ENCODE measurements around the gene SLC15A1. TPM values are rescaled to one million over a fixed set of nuclear protein-coding genes. Genes with fewer than 3 reads are reported as not detected.

SLC15A1 gene
- polyA plus RNA-seq, 1 donor (not counting 4 experiments of a cell fraction or from before 2014, with no cell fraction given), result 0.10 TPM

DNA sequence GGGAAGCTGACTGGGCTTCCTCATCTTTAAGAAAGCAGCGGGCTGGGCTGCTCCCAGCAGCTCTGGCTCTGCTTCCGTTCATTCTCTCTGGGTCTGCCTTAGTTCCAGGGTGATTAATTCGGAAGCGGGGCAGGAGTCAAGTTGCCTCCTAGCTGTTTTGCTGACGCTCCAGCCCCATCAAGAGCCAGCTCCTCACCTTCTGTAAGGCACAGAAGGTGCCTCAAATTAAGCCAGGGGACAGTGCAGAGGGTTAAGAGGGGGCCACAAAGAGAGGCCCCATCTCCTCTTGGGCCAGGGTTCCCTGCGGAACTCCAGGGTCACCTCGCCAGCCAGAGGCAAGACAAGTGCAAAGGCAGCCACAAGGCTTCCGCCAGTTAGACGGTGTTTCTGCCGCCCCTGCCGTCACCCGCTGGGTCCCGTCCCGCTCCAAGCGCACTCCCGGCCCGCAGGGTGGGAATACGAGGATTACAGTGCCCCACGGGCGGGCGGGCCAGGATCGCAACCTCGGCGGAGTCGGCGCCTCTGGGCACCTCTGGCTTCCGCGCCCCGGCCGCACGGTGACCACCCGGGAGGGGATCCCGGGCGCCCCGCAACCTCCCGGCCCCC, 508 bp downstream of the SLC15A1 start:
- DNase-seq (ENCODE audit: low read depth, low spot score) (no peak), FAIRE-seq (peak; percentile 36)
- no peak overlapping the region for H3K27ac ChIP-seq (ENCODE audit: control insufficient read depth, insufficient read depth, low read length)
- H3K36me3 ChIP-seq (ENCODE audit: control insufficient read depth in 2 of 2, extremely low read depth in 1 of 2, insufficient read depth in 2 of 2, low read length in 2 of 2), result no peaks in the 10 kb centered on the region
- peaks cover 3% of the 10 kb centered on the region for H3K9me3 ChIP-seq (ENCODE audit: control insufficient read depth, low read depth, low read length)
- H3K4me2 ChIP-seq (ENCODE audit: control insufficient read depth, extremely low read depth, insufficient read depth, low read depth, low read length), result peak overlapping the region; percentile 74
- peak; percentile 93 for TF ChIP-seq EZH2 (IDR thresholded peaks at IDR 0.05; ENCODE audit: low read length)
- TF ChIP-seq, protein P1, sequence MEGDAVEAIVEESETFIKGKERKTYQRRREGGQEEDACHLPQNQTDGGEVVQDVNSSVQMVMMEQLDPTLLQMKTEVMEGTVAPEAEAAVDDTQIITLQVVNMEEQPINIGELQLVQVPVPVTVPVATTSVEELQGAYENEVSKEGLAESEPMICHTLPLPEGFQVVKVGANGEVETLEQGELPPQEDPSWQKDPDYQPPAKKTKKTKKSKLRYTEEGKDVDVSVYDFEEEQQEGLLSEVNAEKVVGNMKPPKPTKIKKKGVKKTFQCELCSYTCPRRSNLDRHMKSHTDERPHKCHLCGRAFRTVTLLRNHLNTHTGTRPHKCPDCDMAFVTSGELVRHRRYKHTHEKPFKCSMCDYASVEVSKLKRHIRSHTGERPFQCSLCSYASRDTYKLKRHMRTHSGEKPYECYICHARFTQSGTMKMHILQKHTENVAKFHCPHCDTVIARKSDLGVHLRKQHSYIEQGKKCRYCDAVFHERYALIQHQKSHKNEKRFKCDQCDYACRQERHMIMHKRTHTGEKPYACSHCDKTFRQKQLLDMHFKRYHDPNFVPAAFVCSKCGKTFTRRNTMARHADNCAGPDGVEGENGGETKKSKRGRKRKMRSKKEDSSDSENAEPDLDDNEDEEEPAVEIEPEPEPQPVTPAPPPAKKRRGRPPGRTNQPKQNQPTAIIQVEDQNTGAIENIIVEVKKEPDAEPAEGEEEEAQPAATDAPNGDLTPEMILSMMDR (optimal IDR thresholded peaks at IDR 0.05 in 1 of 3, IDR thresholded peaks at IDR 0.05 in 1 of 3, conservative IDR thresholded peaks at IDR 0.05 in 1 of 3; ENCODE audit: extremely low read depth in 1 of 3, insufficient read depth in 2 of 3, low read length in 3 of 3), result no peak
- H3K4me3 ChIP-seq (ENCODE audit: control insufficient read depth in 2 of 3, extremely low read depth in 1 of 3, insufficient read depth in 2 of 3, low read depth in 1 of 3, low read length in 3 of 3), result peak overlapping the region; percentile 14 to 60 (median 25)
- H3K9ac ChIP-seq (ENCODE audit: control insufficient read depth, extremely low read depth, insufficient read depth, low read length), result no peak overlapping the region
- no peaks in the 10 kb centered on the region for H3K79me2 ChIP-seq (ENCODE audit: control insufficient read depth, insufficient read depth, low read length)
- no peaks in the 10 kb centered on the region for H3K9me1 ChIP-seq (ENCODE audit: control insufficient read depth, extremely low read depth, insufficient read depth, low read length)
- H4K20me1 ChIP-seq (ENCODE audit: control insufficient read depth, extremely low read depth, insufficient read depth, low read length), result no peaks in the 10 kb centered on the region
- peaks cover 46% of the 10 kb centered on the region for H3K27me3 ChIP-seq (ENCODE audit: control insufficient read depth, extremely low read depth, insufficient read depth, low read length)
- peaks cover 5% of the 10 kb centered on the region for H3K4me1 ChIP-seq (ENCODE audit: control insufficient read depth, extremely low read depth, insufficient read depth, low read length)
- dilution Hi-C loops (cut with MboI; ENCODE audit: extremely low pct_ligation_motif_present, low sequenced_read_pairs), result no loop called here
- H2AFZ ChIP-seq (ENCODE audit: control insufficient read depth, low read length), result peak overlapping the region; percentile 30

DNA sequence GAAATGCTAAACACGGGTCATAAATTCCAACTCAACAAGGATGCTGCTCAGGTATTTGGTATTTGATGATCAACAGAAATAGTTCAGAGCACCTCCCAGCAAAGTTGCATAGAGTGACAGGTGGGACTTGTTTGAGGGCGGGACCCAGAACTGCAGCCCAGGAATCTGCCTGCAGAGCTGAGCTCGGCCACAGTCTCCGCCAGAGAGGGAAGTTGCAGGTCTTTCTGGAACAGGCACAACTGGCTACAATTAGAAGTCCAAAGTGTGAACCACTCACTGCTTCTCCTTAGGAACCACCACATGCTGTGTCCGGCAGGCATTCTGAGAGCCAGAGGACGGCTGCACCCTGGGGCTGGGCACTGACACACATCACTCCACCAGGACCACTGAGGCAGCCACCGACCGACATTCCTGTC, 1.1 kb downstream of the SLC15A1 start:
- H3K36me3 ChIP-seq (ENCODE audit: control insufficient read depth in 2 of 2, extremely low read depth in 1 of 2, insufficient read depth in 2 of 2, low read length in 2 of 2), result no peaks in the 10 kb centered on the region
- H3K4me2 ChIP-seq (ENCODE audit: control insufficient read depth, extremely low read depth, insufficient read depth, low read depth, low read length), result peak overlapping the region; percentile 74
- H3K9me1 ChIP-seq (ENCODE audit: control insufficient read depth, extremely low read depth, insufficient read depth, low read length), result no peaks in the 10 kb centered on the region
- DNase-seq (ENCODE audit: low read depth, low spot score) (no peak), FAIRE-seq (no peak)
- H3K9ac ChIP-seq (ENCODE audit: control insufficient read depth, extremely low read depth, insufficient read depth, low read length), result no peak overlapping the region
- peaks cover 46% of the 10 kb centered on the region for H3K27me3 ChIP-seq (ENCODE audit: control insufficient read depth, extremely low read depth, insufficient read depth, low read length)
- no peak overlapping the region for H2AFZ ChIP-seq (ENCODE audit: control insufficient read depth, low read length)
- peaks cover 3% of the 10 kb centered on the region for H3K9me3 ChIP-seq (ENCODE audit: control insufficient read depth, low read depth, low read length)
- H3K27ac ChIP-seq (ENCODE audit: control insufficient read depth, insufficient read depth, low read length), result no peak overlapping the region
- no peaks in the 10 kb centered on the region for H4K20me1 ChIP-seq (ENCODE audit: control insufficient read depth, extremely low read depth, insufficient read depth, low read length)
- peaks cover 5% of the 10 kb centered on the region for H3K4me1 ChIP-seq (ENCODE audit: control insufficient read depth, extremely low read depth, insufficient read depth, low read length)
- peak overlapping the region in 1 of 3 experiments; percentile 60 for H3K4me3 ChIP-seq (ENCODE audit: control insufficient read depth in 2 of 3, extremely low read depth in 1 of 3, insufficient read depth in 2 of 3, low read depth in 1 of 3, low read length in 3 of 3)
- no peaks in the 10 kb centered on the region for H3K79me2 ChIP-seq (ENCODE audit: control insufficient read depth, insufficient read depth, low read length)
- TF ChIP-seq EZH2 (IDR thresholded peaks at IDR 0.05; ENCODE audit: low read length), result no peak
- TF ChIP-seq, protein P1 (optimal IDR thresholded peaks at IDR 0.05 in 1 of 3, IDR thresholded peaks at IDR 0.05 in 1 of 3, conservative IDR thresholded peaks at IDR 0.05 in 1 of 3; ENCODE audit: extremely low read depth in 1 of 3, insufficient read depth in 2 of 3, low read length in 3 of 3), result no peak
- dilution Hi-C loops (cut with MboI; ENCODE audit: extremely low pct_ligation_motif_present, low sequenced_read_pairs), result no loop called here

All from keratinocyte (primary cell).